Effector memory CD8-positive, alpha-beta T cell (primary cell): ENCODE data around the gene TMC7.
A peak's percentile ranks its signal among the peaks of the same experiment; 100 is the strongest.
"Not testable (repeated sequence)": the region's sequence is repeated elsewhere in the genome, so short reads cannot be mapped to it uniquely, and the experiment has no call there.

Experiments
- ATAC-seq: fragments of 150-1000 bp; cut with Tn5 transposase; replicated peaks from 2 replicates; pipeline ENCODE4 v1.10.0; 2021; ENCODE audit warnings: mild to moderate bottlenecking, moderate library complexity
- DNase-seq, 3 experiments: peaks; one replicate each; pipeline ENCODE4 v3.0.0; 2021
- H3K27ac Mint-ChIP-seq, 2 donors: one replicate each; pipeline ENCODE4 v1.8.0; 2022; ENCODE audit warnings: mild to moderate bottlenecking in 2 of 2, mixed read lengths in 2 of 2, moderate library complexity in 2 of 2
- H3K27me3 Mint-ChIP-seq, 2 donors: one replicate each; pipeline ENCODE4 v1.8.0; 2022; ENCODE audit warnings: mixed read lengths in 2 of 2
- H3K36me3 Mint-ChIP-seq: one replicate; pipeline ENCODE4 v1.8.0; 2022; ENCODE audit warnings: mild to moderate bottlenecking, moderate library complexity, mixed read lengths; ENCODE audit not compliant: insufficient read depth
- H3K4me1 Mint-ChIP-seq, 2 donors: one replicate each; pipeline ENCODE4 v1.8.0; 2022; ENCODE audit warnings: low read depth in 2 of 2, mixed read lengths in 2 of 2
- H3K4me3 Mint-ChIP-seq, 2 donors: one replicate each; pipeline ENCODE4 v1.8.0; 2022; ENCODE audit warnings: mild to moderate bottlenecking in 2 of 2, mixed read lengths in 2 of 2, moderate library complexity in 2 of 2
- H3K9me3 Mint-ChIP-seq, 2 donors: one replicate each; pipeline ENCODE4 v1.8.0; 2022; ENCODE audit warnings: mixed read lengths in 2 of 2

TMC7 gene

DNA sequence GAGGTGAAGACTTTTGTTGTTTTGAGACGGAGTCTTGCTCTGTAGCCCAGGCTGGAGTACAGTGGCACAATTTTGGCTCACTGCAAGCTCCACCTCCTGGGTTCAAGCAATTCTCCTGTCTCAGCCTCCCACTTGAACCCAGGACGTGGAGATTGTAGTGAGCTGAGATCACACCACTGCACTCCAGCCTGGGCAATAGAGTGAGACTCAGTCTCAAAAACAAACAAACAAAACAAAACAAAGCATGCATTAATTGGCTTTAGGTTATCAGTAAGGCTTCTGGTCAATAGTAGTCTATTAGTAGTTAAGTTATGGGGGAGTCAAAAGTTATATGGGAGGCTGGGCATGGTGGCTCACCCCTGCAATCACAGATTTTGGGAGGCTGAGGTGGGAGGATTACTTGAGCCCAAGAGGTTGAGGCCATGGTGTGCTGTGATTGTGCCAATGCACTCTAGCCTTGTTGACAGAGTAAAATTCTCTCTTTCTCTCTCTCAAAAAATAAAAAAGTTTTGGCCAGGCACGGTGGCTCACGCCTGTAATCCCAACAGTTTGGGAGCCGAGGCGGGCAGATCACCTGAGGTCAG is 27.0 kb upstream of the TMC7 start:
- peak overlapping the region; percentile 79 to 85 for H3K4me3 Mint-ChIP-seq
- peak overlapping the region; percentile 59 to 73 for H3K27ac Mint-ChIP-seq
- DNase-seq, H3K36me3 Mint-ChIP-seq, H3K4me1 Mint-ChIP-seq, H3K27me3 Mint-ChIP-seq, ATAC-seq, H3K9me3 Mint-ChIP-seq: not testable (repeated sequence)

DNA sequence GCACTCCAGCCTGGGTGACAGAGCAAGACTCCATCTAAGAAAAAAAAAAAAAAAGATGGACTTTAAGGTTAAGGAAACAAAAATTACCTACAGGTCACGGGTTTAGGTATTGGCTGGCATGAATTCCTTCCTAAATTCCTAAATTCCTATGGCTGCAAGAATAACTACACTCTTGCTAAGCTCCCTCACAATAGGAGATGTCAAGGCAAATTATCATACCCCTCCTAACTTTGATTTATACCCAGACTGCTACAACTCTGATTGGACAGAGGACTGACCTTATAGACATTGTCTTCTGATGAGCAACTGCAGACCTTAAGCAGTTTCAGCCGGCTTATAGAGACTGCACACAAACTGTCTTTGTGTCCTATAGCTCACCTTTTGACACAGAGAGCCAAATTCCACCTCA is 25.1 kb upstream of the TMC7 start:
- H3K27ac Mint-ChIP-seq, result no peak overlapping the region

GRCh38 chr16:18959031-18959505 is 24.7 kb upstream of the TMC7 start:
- no peak for DNase-seq
- ATAC-seq, result no peak

More for the DNA sequence above, 25.1 kb upstream of the TMC7 start:
- peaks cover 0 to 9% of the 10 kb centered on the region in 2 donors for H3K27me3 Mint-ChIP-seq
- no peak overlapping the region for H3K4me3 Mint-ChIP-seq
- no peak for ATAC-seq
- no peaks in the 10 kb centered on the region for H3K9me3 Mint-ChIP-seq
- peaks cover 3% of the 10 kb centered on the region for H3K36me3 Mint-ChIP-seq
- H3K4me1 Mint-ChIP-seq, result peaks cover 5% of the 10 kb centered on the region in 2 donors
- DNase-seq, result no peak

GRCh38 chr16:18965555-18965954 is 18.2 kb upstream of the TMC7 start:
- DNase-seq, result peak in 1 of 3 experiments; percentile 1
- H3K4me1 Mint-ChIP-seq, result peaks cover 0 to 6% of the 10 kb centered on the region in 2 donors
- H3K4me3 Mint-ChIP-seq, result no peak overlapping the region
- ATAC-seq, result no peak
- H3K9me3 Mint-ChIP-seq, result no peaks in the 10 kb centered on the region
- H3K27me3 Mint-ChIP-seq, result no peaks in the 10 kb centered on the region
- H3K27ac Mint-ChIP-seq, result no peak overlapping the region
- no peaks in the 10 kb centered on the region for H3K36me3 Mint-ChIP-seq

More at GRCh38 chr16:18959031-18959505, 24.7 kb upstream of the TMC7 start:
- H3K27me3 Mint-ChIP-seq, result peaks cover 0 to 9% of the 10 kb centered on the region in 2 donors
- H3K4me3 Mint-ChIP-seq, result no peak overlapping the region
- no peaks in the 10 kb centered on the region for H3K9me3 Mint-ChIP-seq
- no peak overlapping the region for H3K27ac Mint-ChIP-seq
- peaks cover 5% of the 10 kb centered on the region in 2 donors for H3K4me1 Mint-ChIP-seq
- peaks cover 3% of the 10 kb centered on the region for H3K36me3 Mint-ChIP-seq

DNA sequence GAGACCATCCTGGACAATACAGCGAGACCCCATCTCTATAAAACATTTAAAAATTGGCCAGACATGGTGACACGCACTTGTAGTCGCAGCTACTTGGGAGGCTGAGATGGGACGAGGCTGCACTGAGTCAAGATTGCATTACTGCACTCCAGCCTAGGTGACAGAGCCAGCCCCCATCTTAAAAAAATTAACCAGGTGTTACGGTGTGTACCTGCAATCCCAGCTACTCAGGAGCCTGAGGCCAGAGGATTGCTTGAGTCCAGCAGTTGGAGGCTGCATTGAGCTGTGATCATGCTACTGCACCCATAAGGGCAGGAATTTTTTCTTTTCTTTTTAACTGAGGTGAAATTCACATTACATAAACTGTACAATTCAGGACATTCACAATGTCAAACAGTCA is 16.9 kb upstream of the TMC7 start:
- DNase-seq (no peak), ATAC-seq (no peak)
- H3K4me1 Mint-ChIP-seq, result peaks cover 0 to 6% of the 10 kb centered on the region in 2 donors
- no peaks in the 10 kb centered on the region for H3K9me3 Mint-ChIP-seq
- H3K27me3 Mint-ChIP-seq, result no peaks in the 10 kb centered on the region
- H3K36me3 Mint-ChIP-seq, result no peaks in the 10 kb centered on the region
- H3K27ac Mint-ChIP-seq, result no peak overlapping the region
- no peak overlapping the region for H3K4me3 Mint-ChIP-seq

- DNase-seq (peak; percentile 70 to 77 (median 71)), ATAC-seq (peak; percentile 87)
- peaks cover 0 to 7% of the 10 kb centered on the region in 2 donors for H3K27me3 Mint-ChIP-seq
- no peaks in the 10 kb centered on the region for H3K9me3 Mint-ChIP-seq
- peak overlapping the region; percentile 33 to 50 for H3K4me3 Mint-ChIP-seq
- H3K4me1 Mint-ChIP-seq, result peaks cover 0 to 6% of the 10 kb centered on the region in 2 donors
- H3K27ac Mint-ChIP-seq, result no peak overlapping the region
- no peaks in the 10 kb centered on the region for H3K36me3 Mint-ChIP-seq
Measured at GRCh38 chr16:18969050-18969854, 14.5 kb upstream of the TMC7 start.

- no peak overlapping the region for H3K27ac Mint-ChIP-seq
- DNase-seq, result no peak
- H3K4me1 Mint-ChIP-seq, result peaks cover 0 to 6% of the 10 kb centered on the region in 2 donors
- H3K36me3 Mint-ChIP-seq, result no peaks in the 10 kb centered on the region
- H3K27me3 Mint-ChIP-seq, result peaks cover 0 to 9% of the 10 kb centered on the region in 2 donors
- H3K4me3 Mint-ChIP-seq, result no peak overlapping the region
- no peaks in the 10 kb centered on the region for H3K9me3 Mint-ChIP-seq
- no peak for ATAC-seq
Measured at GRCh38 chr16:18969855-18970240, 13.9 kb upstream of the TMC7 start.

DNA sequence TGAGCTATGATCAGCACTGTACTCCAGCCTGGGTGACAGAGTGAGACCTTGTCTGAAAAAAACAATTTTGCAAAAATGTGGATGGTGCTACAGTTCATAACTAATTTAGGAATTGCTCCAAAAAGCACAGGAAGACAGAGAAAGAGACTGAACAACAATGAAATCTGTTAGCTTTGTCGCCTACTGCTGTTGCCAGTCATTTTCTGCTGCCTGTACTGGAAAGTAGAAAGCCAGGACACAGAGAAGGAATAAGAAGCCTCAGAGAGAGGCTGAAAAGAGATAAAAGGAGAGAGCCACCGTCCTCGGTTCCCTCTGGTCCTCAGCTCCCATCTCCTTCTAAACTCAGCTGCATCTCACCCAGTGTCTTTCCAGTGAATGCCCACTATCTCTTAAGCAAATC is 8.6 kb upstream of the TMC7 start:
- H3K27ac Mint-ChIP-seq, result no peak overlapping the region
- no peaks in the 10 kb centered on the region for H3K36me3 Mint-ChIP-seq
- H3K4me3 Mint-ChIP-seq, result no peak overlapping the region
- peaks cover 33 to 52% of the 10 kb centered on the region in 2 donors for H3K27me3 Mint-ChIP-seq
- DNase-seq, result no peak
- H3K9me3 Mint-ChIP-seq, result no peaks in the 10 kb centered on the region
- no peak for ATAC-seq
- no peaks in the 10 kb centered on the region for H3K4me1 Mint-ChIP-seq

- Mint-ChIP-seq H3K27me3 (peaks cover 60 to 77% of the 10 kb centered on the region in 2 donors), H3K4me1 (no peaks in the 10 kb centered on the region), H3K9me3 (no peaks in the 10 kb centered on the region), H3K27ac (no peak overlapping the region), H3K4me3 (no peak overlapping the region), H3K36me3 (no peaks in the 10 kb centered on the region)
- DNase-seq (no peak), ATAC-seq (no peak)
Measured at GRCh38 chr16:18979936-18980335, 3.8 kb upstream of the TMC7 start.

DNA sequence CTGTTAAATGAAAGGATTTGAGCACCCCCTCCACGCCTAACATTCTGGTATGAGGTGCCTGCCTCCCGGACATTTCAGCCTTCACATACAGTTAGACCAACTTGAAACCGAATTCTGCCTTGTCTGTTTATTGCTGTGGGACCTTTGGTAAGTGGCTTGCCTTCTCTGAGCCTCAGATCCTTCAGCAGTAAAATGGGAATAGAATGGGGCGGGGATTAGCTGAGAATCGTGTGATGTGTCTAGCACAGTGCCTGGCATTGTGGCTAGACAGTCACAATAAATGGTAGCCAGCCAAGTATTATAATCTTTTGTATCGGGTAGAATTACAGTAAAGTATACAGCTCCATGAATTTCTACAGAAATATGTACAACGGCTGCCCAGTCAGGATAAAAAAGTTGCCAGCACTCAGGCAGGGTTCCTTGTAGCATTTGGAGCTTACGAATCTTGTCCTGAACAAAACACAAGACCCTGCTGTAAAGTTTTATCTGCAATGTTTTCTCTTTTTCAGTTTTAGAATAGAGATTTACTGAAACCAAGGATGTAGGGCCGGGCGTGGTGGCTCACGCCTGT is 786 bp downstream of the TMC7 start:
- no peak overlapping the region for H3K27ac Mint-ChIP-seq
- peak overlapping the region in 1 of 2 donors; percentile 38 for H3K4me3 Mint-ChIP-seq
- ATAC-seq (no peak), DNase-seq (no peak)
- H3K9me3 Mint-ChIP-seq, result no peaks in the 10 kb centered on the region
- H3K27me3 Mint-ChIP-seq, result peaks cover 42 to 47% of the 10 kb centered on the region in 2 donors
- no peaks in the 10 kb centered on the region for H3K36me3 Mint-ChIP-seq
- no peaks in the 10 kb centered on the region for H3K4me1 Mint-ChIP-seq

GRCh38 chr16:18985256-18985655 is 1.5 kb downstream of the TMC7 start:
- DNase-seq, H3K9me3 Mint-ChIP-seq, H3K36me3 Mint-ChIP-seq, H3K27ac Mint-ChIP-seq, H3K4me3 Mint-ChIP-seq, ATAC-seq, H3K4me1 Mint-ChIP-seq: not testable (repeated sequence)
- H3K27me3 Mint-ChIP-seq, result peaks cover 35 to 40% of the 10 kb centered on the region in 2 donors

DNA sequence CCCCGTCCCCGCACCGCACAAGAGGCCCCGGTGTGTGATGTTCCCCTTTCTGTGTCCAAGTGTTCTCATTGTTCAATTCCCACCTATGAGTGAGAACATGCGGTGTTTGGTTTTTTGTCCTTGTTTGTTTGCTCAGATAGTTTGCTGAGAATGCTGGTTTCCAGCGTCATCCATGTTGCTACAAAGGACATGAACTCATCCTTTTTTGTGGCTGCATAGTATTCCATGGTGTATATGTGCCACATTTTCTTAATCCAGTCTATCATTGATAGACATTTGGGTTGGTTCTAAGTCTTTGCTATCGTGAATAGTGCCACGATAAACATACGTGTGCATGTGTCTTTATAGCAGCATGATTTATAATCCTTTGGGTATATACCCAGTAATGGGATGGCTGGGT is 8.0 kb downstream of the TMC7 start:
- H3K9me3 Mint-ChIP-seq, ATAC-seq, H3K27ac Mint-ChIP-seq, H3K36me3 Mint-ChIP-seq, DNase-seq, H3K27me3 Mint-ChIP-seq, H3K4me3 Mint-ChIP-seq, H3K4me1 Mint-ChIP-seq: not testable (repeated sequence)

GRCh38 chr16:18993531-18993930 is 9.8 kb downstream of the TMC7 start:
- not testable (repeated sequence) for H3K4me1 Mint-ChIP-seq, DNase-seq, H3K27me3 Mint-ChIP-seq, H3K9me3 Mint-ChIP-seq, H3K4me3 Mint-ChIP-seq, H3K36me3 Mint-ChIP-seq, H3K27ac Mint-ChIP-seq, ATAC-seq

- H3K4me1 Mint-ChIP-seq, H3K9me3 Mint-ChIP-seq, H3K27ac Mint-ChIP-seq, ATAC-seq, DNase-seq, H3K4me3 Mint-ChIP-seq, H3K27me3 Mint-ChIP-seq, H3K36me3 Mint-ChIP-seq: not testable (repeated sequence)
Measured at GRCh38 chr16:18994181-18994580, 10.4 kb downstream of the TMC7 start.
